HK-2 (cell line): ENCODE measurements around the gene RBMS3.

Experiments used
- DNase-seq: peaks from one replicate; pipeline ENCODE4 v3.0.0-alpha.2; 2018; ENCODE audit not compliant: unreplicated experiment

Gene RBMS3

DNA sequence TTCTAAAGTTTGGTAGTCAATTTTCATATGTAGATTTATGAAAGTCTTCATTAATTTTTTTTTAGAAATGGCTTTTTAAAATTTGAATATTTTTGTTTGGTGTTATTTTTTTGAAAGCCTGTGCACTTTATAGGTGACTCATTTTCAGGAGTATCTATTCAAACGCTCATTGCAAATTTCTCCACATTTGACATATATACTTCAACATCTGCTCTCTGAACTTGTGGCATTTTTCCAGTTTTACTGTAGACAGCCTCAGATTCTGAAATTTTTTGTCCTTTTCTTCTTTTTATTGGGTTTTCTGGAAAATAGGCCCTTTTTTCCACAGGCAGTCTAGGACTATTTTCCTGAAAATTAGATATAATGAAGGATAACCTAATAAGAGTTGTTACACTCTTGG is 396.6 kb downstream of the RBMS3 start:
- DNase-seq, result no peak

DNA sequence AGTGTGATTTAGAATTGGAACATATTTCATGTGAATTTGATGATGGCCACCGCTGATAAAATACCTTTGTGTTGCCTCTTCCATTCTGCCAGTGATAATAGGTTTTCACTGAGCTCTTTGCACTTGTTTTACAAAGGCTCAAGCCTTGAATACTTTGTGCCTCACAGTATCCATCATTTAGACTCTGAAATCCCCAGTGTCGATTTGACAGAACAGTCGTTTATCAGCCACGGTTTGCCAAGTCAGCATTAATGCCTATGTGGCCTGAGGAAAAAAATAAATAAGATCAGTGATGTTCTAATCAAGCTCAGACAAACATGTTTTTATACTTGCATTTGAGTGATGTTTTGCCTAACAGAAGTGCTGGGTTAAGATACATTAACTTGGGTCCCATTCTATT is 399.1 kb downstream of the RBMS3 start:
- DNase-seq, result no peak

DNA sequence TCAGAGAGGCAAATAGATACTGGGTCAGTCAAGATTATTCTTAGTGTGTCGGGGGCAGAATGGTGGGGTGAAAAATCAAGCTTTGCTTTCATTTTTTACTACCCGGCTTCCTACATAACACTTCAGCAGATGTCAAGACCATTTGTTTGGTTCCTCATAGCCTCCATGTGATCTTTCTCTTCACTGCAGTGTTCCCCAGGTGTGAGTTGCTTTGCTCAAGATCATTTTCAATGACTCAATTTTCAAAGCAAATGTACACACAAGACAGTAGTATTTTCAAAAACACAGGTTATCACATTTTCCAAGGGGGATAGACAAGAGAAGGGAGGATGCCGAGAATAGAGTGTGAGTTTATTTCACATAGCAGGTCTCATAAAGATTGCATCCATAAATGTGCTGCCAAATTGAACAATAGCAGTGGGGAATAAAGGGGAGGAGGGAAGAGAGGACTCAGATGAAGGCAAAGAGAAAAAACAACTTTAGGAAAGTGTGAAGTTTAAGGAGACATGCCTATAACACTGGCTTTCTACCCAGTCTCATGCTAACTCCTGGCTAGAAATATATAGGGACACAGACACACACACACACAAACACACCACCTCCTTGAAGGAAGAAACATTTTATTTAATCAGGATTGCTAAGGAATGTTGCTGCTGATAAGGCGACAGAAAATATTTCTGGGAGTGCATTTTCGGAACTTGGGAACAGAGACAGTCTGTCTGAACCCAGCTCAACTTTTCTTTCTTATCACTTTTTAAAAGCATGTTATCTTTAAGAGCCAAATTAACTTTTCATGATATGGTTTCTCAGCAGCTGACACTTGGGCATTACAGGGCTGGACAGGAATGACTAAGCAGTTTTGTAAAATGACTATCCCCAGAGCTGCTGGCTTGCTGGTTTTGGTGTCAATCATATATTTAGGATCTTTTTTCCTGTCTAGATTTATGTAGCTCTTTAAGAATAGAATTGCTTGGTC is 402.4 kb downstream of the RBMS3 start:
- DNase-seq, result no peak

DNA sequence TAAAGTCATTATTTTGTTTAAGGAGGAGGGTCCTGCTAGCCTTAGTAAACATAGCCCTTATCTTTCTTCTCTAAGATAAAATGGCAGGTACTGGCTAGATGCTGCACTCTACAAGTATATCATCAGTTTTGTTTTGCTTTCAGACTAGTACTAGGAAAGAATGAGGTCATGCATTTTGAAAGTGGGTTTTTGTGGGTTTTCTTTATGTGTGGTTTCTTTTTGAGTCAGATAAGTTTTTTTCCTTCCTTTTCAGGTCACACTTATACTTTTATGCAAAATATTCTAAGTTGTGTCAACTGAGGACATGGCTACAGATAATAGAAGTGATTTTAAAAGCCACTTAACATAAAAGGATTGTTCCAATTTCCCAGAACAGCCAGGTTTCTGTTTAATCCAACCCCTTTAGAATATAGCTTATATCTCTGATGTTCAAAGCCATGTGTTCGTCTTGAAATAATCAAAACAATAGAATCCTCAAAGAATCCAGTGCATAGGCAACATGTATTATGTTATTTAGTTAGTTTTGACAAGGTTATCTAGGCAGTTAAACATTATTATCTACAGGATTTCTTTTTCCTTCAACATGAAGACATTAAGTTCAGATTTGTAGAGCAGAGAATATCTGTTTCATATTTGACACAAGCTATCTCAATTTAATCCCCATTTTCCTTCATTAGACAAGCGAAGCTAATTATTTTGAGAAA is 406.2 kb downstream of the RBMS3 start:
- DNase-seq, result no peak

DNA sequence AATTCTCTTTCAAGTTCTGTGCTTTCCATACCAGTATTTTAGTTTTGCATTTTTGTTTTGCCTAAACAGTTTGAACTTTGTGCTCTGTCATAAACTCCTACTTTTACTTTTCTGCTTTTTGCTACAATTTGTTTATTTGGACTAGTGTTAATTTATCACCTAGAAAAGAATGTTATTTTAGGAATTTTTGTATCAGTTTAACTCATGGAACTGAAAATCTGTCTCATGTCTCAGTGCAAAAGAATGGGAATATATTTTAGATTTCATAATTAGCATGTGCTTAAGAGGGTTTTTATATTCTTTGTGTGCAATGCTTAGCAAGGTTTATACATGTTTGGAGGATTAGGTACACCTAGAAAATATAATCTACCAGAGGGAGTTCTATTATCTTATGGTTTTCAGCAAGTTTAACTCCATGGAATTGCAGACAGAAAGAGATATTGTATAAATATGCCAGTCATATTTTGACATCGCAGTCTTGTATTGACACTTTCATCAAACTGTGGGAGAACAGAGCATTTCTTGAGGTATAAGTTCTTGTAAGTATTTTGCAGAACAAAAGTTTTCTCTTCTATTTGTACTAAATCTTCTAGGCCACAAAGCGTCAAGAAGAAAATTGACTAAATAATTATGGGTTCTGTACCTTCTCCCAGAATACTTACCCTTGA is 409.9 kb downstream of the RBMS3 start:
- no peak for DNase-seq

DNA sequence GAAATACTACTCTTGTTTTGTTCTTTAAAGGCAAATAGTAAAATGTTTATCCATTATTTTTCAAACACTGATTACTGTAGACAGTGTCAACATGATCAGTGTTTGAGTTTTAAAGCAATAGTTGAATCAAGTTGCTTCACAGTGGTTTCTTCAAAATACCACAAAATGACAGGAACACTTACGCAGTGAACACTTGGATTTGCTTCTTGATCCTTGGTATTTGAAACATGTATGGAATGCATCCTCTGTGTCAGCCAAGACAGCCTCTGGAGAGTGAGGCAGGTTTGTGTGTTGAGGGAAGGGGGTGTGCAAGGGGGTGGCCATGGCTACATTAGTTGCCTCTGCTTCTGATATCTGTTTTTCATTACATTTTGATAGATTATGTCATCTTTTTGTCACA is 413.0 kb downstream of the RBMS3 start:
- peak; percentile 66 for DNase-seq

DNA sequence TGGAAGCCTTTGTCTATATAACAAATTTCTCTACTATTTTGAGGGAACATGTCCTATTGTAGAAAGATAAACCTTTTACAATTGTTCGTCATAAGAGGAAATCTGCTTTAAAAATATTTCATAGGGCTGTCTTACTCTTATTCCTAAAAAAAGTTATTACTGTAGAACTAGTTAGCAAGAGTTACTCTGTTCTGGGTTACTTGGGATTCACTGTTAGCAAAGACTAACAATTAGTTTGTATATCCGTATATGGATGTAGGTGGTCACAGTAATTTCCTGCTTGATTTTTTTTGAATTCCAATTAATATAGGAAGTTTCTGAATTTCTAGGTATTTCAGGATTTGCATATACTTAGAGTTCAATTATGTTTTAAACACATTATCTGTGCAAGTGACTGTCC is 413.5 kb downstream of the RBMS3 start:
- DNase-seq, result no peak

DNA sequence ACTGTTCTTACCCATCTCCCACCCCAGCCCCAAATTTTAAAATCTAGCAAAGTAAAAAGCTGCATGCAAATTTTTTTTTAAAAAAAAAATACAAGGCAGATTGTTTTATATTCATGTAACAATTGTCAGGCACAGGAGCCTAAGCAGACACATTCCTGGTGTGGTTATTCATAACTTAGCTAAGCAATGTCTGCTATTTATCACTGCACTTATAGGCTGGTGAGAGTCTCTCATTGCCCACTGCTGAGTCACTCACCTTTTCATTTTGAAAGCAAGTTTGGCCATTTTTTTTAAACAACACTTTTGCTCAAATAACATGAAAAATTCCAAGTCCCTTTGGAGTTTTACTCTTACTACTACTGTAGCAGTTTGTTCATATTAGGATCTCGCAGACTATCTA is 413.9 kb downstream of the RBMS3 start:
- DNase-seq, result peak; percentile 18

DNA sequence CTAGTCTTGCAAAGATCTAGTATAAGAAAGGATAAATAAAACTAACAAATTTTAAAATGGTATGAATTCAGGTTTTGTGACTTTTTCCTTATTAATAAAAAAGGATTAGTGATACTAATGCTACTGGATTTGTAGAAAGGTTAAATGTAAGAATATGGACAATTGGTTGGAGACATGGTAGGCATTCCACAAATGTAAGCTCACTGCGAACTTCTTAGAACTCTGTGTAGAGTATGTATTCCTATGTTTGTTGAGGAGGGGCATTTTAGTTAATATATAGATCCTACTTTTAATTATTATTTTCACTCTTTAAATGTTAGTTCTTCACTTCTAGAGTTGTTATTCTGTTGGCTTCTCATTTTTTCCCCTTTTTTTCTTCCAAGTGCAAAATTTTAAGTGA is 414.3 kb downstream of the RBMS3 start:
- no peak for DNase-seq

DNA sequence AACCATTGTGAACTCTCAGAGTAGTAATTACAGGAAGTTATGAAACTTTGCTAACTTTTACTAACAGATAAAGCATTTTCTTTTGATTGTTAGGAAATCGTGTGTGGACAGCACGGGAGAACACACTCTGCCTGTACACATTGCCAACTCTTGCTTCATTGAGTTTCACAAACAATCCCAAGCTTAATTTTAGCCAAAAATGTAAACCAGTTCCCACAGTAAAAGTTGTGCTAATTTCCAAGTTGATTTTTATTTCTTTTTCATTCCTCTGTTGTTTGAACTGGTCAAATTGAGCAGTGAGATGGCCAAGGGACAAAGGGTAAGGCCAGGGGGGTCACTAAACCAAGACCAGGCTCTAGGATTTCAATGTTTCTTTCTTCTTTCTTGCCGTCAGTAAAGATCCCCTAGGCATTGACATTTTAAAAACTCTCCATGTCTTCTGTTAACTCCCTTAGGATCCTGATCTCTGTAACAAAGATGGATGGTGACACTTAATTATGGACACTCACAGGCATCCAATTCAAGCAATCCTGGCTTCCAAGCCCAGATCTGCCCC is 414.9 kb downstream of the RBMS3 start:
- DNase-seq, result no peak

DNA sequence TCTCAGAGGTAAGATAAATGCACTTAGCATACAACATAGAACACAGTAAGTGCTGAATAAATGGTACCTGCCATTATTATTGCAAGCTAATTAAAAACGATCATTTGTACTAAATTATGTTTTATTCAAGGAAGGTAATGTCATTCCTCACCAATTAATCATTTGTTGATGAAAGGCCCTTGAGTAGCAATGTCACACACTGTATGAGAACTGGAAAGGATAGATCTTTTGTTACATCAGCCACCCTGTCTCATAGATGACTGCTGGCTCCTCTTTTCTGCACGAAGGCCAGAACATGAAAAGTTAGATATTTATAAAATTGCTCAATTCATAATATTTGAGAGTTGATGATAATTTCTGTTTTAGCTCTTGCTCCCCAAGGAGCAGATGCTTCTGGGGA is 415.4 kb downstream of the RBMS3 start:
- DNase-seq, result no peak

DNA sequence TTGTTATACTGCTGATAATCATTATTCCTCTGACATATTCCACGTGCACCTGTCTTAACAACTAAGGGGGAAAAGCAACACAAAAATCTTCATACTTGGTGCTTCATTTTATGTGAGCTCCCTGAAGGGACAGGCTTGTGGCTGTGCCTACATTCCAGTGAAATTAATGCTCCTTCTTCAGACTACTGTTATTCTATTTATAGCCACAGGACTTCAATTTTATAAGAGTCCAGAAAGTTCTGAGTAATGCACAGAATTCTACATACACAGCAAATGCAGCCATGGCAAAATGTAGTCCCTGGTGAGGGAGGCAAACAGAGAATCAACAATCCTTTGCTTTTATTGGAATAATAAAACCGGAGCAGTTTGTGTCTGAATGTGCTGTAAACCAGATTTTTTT is 417.1 kb downstream of the RBMS3 start:
- DNase-seq, result no peak

DNA sequence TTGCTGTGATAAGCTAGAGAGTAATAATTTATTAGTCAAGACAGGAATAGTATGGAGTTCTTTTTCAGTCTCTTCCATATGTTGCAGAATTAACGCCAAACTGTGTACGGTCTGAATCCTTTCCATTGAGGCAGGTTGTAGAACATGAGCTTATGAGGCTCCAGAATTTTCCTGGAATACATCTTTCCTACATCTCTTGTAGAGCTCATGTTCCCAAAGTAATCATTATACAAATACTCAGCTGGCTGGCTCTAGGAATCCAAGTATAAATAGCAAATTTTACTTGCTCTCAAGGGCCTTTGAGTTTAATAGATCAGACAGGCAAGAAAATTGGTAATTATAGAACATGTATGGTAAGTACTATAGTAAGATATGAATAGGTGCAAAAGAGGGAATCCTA is 419.4 kb downstream of the RBMS3 start:
- no peak for DNase-seq

DNA sequence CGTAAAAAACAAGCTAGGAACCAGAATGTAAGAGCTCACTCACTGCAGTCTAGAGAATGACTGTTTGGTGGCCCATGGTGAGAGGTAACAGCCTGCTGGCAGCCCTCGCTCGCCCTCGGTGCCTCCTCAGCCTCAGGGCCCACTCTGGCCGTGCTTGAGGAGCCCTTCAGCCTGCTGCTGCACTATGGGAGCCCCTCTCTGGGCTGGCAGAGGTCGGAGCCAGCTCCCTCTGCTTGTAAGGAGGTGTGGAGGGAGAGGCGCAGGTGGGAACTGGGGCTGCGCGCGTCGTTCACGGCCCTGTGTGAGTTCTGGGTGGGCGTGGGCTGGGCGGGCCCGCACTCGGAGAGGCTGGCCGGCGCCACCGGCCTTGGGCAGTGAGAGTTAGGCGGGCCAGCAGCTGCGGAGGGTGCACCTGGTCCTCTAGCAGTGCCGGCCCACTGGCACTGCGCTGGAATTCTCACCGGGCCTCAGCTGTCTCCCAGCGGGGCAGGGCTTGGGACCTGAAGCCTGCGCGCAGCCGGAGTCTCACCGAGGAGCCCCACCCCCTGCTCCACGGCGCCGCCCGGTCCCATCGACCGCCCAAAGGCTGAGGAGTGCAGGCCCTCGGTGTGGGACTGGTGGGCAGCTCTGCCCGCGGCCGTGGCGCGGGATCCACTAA is 420.6 kb downstream of the RBMS3 start:
- no peak for DNase-seq

DNA sequence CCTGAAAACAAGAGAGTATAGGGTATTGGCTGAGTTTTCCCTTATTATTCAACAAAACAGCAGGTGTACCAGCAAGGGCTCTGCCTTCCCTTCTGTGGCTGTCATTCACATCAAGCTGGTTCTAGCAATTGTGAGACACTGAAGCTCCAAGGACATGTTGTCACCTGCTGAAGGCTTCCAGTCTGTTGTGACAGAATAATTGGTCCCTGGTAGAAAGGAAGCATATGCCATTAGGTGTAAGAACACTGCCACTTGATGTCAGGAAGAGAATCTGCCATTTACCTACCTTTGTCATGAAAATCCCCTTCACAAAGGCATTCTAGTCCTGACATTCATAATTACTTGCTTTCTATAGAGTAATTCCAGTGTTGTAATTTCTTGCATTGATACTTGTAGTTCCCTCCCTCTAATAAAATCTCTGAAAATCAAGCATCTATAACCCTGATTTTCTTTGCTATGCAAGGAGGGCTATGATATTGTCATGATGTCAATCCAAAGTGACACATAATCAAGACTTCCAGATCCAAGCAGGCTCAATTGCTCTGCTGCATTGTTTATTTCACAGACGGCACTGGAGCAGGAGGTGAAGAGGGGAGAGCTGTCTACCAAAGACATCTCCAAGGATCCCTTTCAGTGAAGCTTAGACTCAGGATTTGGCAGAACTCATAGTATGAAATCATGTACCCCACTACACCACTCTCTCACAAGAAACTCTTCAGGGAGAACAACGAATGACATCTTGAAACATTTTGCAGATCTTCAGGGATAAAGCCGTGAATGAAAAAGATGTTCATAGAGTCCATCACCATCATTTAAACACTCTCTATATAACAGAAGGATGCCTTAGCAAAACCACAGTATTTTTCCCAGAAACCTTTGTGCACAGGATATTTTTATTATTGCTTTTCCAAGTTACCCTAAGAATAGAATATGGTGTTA is 425.3 kb downstream of the RBMS3 start:
- DNase-seq, result no peak

DNA sequence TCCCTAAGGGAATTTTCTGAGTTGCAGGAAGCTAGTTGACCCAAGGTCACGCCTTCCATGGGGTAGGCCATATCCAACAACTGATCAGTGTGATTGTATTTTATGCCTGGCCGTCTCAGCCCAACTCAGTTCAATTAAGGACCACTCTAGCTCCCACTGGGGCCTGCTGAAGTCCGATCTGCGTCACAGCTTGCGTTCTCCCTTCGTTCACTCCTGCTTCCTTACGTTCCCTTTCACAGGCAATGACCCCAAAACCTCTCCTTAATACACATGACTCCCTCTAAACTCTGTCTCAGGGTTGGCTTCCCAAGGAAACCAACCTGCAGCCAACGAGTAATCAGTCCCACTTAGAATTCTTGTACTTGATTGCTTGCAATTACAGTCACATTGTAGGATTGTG is 428.0 kb downstream of the RBMS3 start:
- DNase-seq, result no peak

DNA sequence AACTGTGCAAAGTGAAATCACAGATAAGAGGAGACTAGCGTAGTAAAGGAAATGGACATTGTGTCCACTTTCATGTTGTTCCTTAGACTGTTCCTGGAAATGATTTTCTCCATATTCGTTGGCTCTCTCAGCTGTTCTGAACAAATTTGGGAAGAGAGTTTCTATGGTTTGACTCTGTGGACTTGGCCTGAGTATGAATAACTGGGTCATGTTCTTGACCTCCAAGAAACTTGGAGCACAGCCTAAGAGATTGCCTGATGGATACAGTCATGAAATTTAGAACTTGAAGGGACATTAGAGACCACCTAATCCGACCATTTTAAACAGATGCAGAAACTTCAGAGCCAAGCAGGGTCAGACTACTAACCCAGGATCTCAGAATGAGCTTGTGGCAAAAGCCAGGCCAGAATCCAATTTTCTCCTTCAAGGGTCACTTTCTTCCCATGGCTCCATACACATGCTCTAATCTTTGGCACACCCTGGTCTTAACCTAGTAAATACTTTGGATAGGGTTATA is 430.4 kb downstream of the RBMS3 start:
- DNase-seq, result no peak

DNA sequence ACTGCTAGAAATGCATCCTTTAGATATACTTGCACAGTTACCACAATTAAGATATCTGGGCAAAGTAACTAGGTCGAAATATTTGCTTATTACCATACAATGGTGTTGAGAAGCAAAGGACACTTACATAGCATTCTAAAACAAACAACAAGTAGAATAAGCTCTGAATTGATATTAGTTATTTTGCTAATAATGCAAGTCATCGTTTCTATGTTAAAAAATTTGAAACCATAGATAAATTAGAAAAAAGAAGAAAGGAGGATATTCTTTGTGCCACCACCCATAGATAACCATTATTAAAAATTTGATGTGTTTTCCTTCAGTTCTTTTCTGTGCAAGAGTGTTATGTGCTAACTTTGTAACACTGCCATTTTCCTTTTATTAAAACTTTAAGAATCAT is 435.3 kb downstream of the RBMS3 start:
- DNase-seq, result no peak

DNA sequence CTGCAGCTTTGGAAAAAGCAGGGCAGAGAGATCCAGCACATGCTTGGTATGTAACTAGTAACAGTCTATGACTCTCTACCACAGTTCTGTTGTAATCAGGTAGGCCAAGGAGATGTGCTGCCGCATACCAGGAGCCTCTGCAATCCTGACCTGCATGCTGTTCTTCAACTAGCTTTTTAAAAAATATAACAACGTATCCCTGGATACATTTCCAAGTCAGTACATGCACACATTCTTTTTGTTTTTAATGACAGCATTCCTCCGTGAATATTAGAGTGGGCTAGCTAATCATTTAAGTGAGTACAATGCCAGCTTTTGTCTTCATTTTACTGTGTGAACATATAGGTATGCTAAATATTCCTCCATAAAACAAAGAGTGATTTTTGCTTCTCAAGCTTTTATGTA is 437.8 kb downstream of the RBMS3 start:
- DNase-seq, result no peak

DNA sequence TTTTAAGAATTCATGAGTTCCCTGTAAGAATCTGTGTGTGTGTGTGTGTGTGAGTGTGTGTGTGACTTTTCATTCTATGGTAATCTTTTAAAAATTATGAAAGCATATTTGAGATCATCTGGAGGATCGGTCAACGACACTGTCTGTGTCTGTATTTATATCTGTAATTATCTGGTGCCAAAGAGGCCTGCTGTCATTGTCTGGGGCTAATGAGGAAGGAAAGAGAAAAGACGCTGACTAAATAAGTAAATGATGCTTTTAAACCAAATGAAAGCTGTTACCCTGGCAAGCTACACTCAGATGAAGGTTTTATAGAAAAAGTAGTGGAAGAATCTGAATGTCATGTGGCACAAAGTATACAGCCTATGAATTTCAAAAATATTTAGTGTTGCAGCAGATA is 439.8 kb downstream of the RBMS3 start:
- DNase-seq, result no peak
